HepG2 (cell line): ENCODE results near the gene POLD3. TPM values are rescaled to one million over a fixed set of nuclear protein-coding genes. Genes with fewer than 3 reads are reported as not detected.

Source experiments
- CREM ChIP-seq, 2 experiments: sonication (generic) in 1 of 2; formaldehyde crosslinking in 1 of 2; IDR thresholded peaks; 2 replicates each; pipeline versions ENCODE4 v1.4.0 to v1.6.1; 2016 to 2020; ENCODE audit warnings: antibody characterized with exemption in 1 of 2, mild to moderate bottlenecking in 1 of 2, missing genetic modification reagents in 1 of 2
- DBP ChIP-seq: sonication (generic); formaldehyde crosslinking; IDR thresholded peaks from 2 replicates; pipeline ENCODE4 v1.4.0; 2020; ENCODE audit warnings: missing genetic modification reagents; ENCODE audit errors: not compliant biosample characterization
- ELF4 ChIP-seq: sonication (generic); formaldehyde crosslinking; IDR thresholded peaks from 2 replicates; pipeline ENCODE4 v1.5.0; 2020; ENCODE audit warnings: missing genetic modification reagents, mild to moderate bottlenecking, moderate library complexity, borderline replicate concordance
- ETS1 ChIP-seq: sonication (generic); formaldehyde crosslinking; IDR thresholded peaks from 2 replicates; pipeline ENCODE4 v1.4.0; 2020; ENCODE audit warnings: missing genetic modification reagents
- KLF13 ChIP-seq: sonication (generic); formaldehyde crosslinking; IDR thresholded peaks from 2 replicates; pipeline ENCODE4 v1.4.0; 2020; ENCODE audit warnings: mild to moderate bottlenecking, missing genetic modification reagents
- MTERF4 ChIP-seq: sonication (generic); formaldehyde crosslinking; IDR thresholded peaks from 2 replicates; pipeline ENCODE4 v1.8.0; 2023; ENCODE audit warnings: mild to moderate bottlenecking, missing genetic modification reagents
- RARA ChIP-seq: IDR thresholded peaks from 2 replicates; pipeline ENCODE4 v1.6.1; 2016; ENCODE audit warnings: missing genetic modification reagents, missing compliant biosample characterization
- RXRB ChIP-seq: IDR thresholded peaks from 2 replicates; pipeline ENCODE4 v1.6.1; 2016; ENCODE audit warnings: borderline replicate concordance, missing genetic modification reagents, missing compliant biosample characterization
- ZBTB2 ChIP-seq: sonication (generic); formaldehyde crosslinking; IDR thresholded peaks from 2 replicates; pipeline ENCODE4 v1.8.0; 2022; ENCODE audit warnings: low read depth, missing genetic modification reagents
- ZBTB26 ChIP-seq: IDR thresholded peaks from 2 replicates; pipeline ENCODE4 v1.6.1; 2016; ENCODE audit warnings: missing compliant biosample characterization, missing genetic modification reagents, borderline replicate concordance
- ZFP36L1 ChIP-seq: sonication (generic); formaldehyde crosslinking; IDR thresholded peaks from 2 replicates; pipeline ENCODE4 v1.8.0; 2022; ENCODE audit warnings: mild to moderate bottlenecking, missing genetic modification reagents, moderate library complexity
- ZFX ChIP-seq: sonication (generic); formaldehyde crosslinking; IDR thresholded peaks from 2 replicates; pipeline ENCODE4 v1.4.0; 2020; ENCODE audit warnings: mild to moderate bottlenecking, low read depth, missing genetic modification reagents, moderate library complexity
- ZMYM3 ChIP-seq: sonication (generic); formaldehyde crosslinking; IDR thresholded peaks from 2 replicates; pipeline ENCODE4 v1.5.1; 2020; ENCODE audit warnings: mild to moderate bottlenecking, missing genetic modification reagents
- ZNF180 ChIP-seq: sonication (generic); formaldehyde crosslinking; IDR thresholded peaks from 2 replicates; pipeline ENCODE4 v1.4.0; 2020; ENCODE audit warnings: low read depth, missing genetic modification reagents, borderline replicate concordance
- ZNF264 ChIP-seq: sonication (generic); formaldehyde crosslinking; IDR thresholded peaks from 2 replicates; pipeline ENCODE4 v1.4.0; 2020; ENCODE audit warnings: missing genetic modification reagents
- ZNF550 ChIP-seq: sonication (generic); formaldehyde crosslinking; IDR thresholded peaks from 2 replicates; pipeline ENCODE4 v1.4.0; 2020; ENCODE audit warnings: mild to moderate bottlenecking, missing genetic modification reagents, borderline replicate concordance
- ZNF660 ChIP-seq: sonication (generic); formaldehyde crosslinking; IDR thresholded peaks from 2 replicates; pipeline ENCODE4 v1.5.1; 2020; ENCODE audit warnings: mild to moderate bottlenecking, low read depth, missing genetic modification reagents, borderline replicate concordance
- ZNF772 ChIP-seq: sonication (generic); formaldehyde crosslinking; IDR thresholded peaks from 2 replicates; pipeline ENCODE4 v1.5.0; 2020; ENCODE audit warnings: mild to moderate bottlenecking, missing genetic modification reagents
- ZNF780A ChIP-seq: sonication (generic); formaldehyde crosslinking; IDR thresholded peaks from 2 replicates; pipeline ENCODE4 v1.8.0; 2022; ENCODE audit warnings: mild to moderate bottlenecking, missing genetic modification reagents, moderate library complexity
- ZNF800 ChIP-seq: sonication (generic); formaldehyde crosslinking; IDR thresholded peaks from 2 replicates; pipeline ENCODE4 v1.4.0; 2020; ENCODE audit warnings: missing genetic modification reagents
- polyA plus RNA-seq, 8 experiments: library from polyadenylated mRNA; depleted of rRNA in 3 of 8; stranded (reverse) in 7 of 8; unstranded in 1 of 8; fragments of >200 nt; fragmentation: Illumina TruSeq in 4 of 8; extraction: Trizol in 4 of 8; gene quantifications; 2 replicates each; pipeline versions ENCODE4 v1.2.1 to v1.2.3, GENCODE V29; 2011 to 2016; ENCODE audit warnings: low read depth in 4 of 8, missing spikeins in 1 of 8, mixed read lengths in 1 of 8; ENCODE audit not compliant: insufficient read depth in 1 of 8
- total RNA-seq, 5 experiments: library from RNA; depleted of rRNA; stranded (reverse); fragments of >200 nt; fragmentation: Illumina TruSeq; extraction: Trizol; gene quantifications; 2 replicates each; pipeline ENCODE4 v1.2.3, GENCODE V29; 2016; ENCODE audit warnings: low read depth in 1 of 5

The POLD3 gene
- total and polyA plus RNA-seq, 2 of the 13 experiments (the other 11 are each of a cell fraction or from before 2014, with no cell fraction given), result 6.3 to 18.9 TPM

GRCh38 chr11:74592441-74593362, at the start of gene POLD3 (continued):
- peak; percentile 73 for TF ChIP-seq ZNF772 (CRISPR knock-in tag)
- 0 out of 2 replicates have a peak, but pooled peaks have one; percentile 27 for TF ChIP-seq ELF4 (CRISPR knock-in tag)
- no peak for TF ChIP-seq ZBTB2 (CRISPR knock-in tag)
- no peak for TF ChIP-seq DBP (CRISPR knock-in tag)
- TF ChIP-seq ZNF264 (CRISPR knock-in tag), result peak; percentile 53; the same call in 1 of the 2 replicates
- no peak for TF ChIP-seq ZNF800 (CRISPR knock-in tag)
- 0 out of 2 replicates have a peak, but pooled peaks have one; percentile 75 for TF ChIP-seq ZNF550 (CRISPR knock-in tag)
- peak; percentile 60; the same call in 1 of the 2 replicates for TF ChIP-seq RXRB (CRISPR knock-in tag)
- no peak for TF ChIP-seq MTERF4
- TF ChIP-seq ZNF180 (CRISPR knock-in tag), result no peak
- no peak for TF ChIP-seq ETS1 (CRISPR knock-in tag)
- TF ChIP-seq ZNF660 (CRISPR knock-in tag), result no peak
- no peak for TF ChIP-seq ZNF780A (CRISPR knock-in tag)
- TF ChIP-seq ZFP36L1, result no peak
- TF ChIP-seq ZFX (CRISPR knock-in tag), result peak; percentile 44; the same call in 1 of the 2 replicates
- TF ChIP-seq ZBTB26, result no peak
- peak; percentile 26; the same call in 1 of the 2 replicates for TF ChIP-seq RARA
- TF ChIP-seq KLF13 (CRISPR knock-in tag), result 0 out of 2 replicates have a peak, but pooled peaks have one; percentile 37
- peak; percentile 69 for TF ChIP-seq ZMYM3 (CRISPR knock-in tag)
- TF ChIP-seq CREM (IDR thresholded peaks at IDR 0.05), result peak; percentile 73
- no peak for TF ChIP-seq CREM (CRISPR knock-in tag; IDR thresholded peaks at IDR 0.05)
